Anterior cingulate cortex (tissue), 58 donors: ENCODE results near the gene SGSH.
A peak's percentile ranks its signal among the peaks of the same experiment; 100 is the strongest.

Source experiments
- DNase-seq, 58 donors: peaks; one replicate each; lab custom pipeline; 2025; lab: John Stamatoyannopoulos, UW

SGSH gene

GRCh38 chr17:80190716-80191115 lies 29.4 kb downstream of the SGSH start:
- no peak for DNase-seq

- no peak for DNase-seq
Measured at GRCh38 chr17:80189611-80190010, 30.5 kb downstream of the SGSH start.

DNA sequence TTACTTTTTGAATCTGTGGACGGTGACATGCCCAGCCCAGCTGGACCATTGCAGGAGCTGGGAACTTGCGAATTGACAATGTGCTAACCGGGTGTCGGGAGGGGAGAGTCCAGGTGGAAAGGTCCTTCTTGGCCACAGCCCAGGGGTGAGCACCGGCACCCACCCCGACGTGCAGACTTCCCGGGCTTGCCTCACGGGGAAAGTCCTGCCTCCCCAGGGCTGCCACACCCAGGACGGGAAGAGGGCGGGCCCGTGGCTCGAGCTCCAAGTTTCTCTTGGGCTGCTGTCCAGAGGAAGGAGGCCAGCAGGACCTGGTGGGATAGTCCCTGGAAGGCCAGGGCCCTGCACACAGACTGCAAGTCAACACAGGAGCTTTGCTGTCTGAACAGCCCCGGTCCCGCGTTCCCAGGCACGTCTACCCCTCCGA lies 32.6 kb downstream of the SGSH start:
- no peak for DNase-seq

- no peak for DNase-seq
Measured at GRCh38 chr17:80187090-80187489, 33.0 kb downstream of the SGSH start.

- no peak for DNase-seq
Measured at GRCh38 chr17:80185968-80186367, 34.2 kb downstream of the SGSH start.

- DNase-seq = no peak
Measured at GRCh38 chr17:80184423-80184714, 35.8 kb downstream of the SGSH start.

- DNase-seq = no peak
Measured at GRCh38 chr17:80183581-80184422, 36.3 kb downstream of the SGSH start.

GRCh38 chr17:80182845-80183223 lies 37.3 kb downstream of the SGSH start:
- no peak for DNase-seq

- DNase-seq = no peak
Measured at GRCh38 chr17:80182118-80182844, 37.9 kb downstream of the SGSH start.

GRCh38 chr17:80181431-80181830 lies 38.7 kb downstream of the SGSH start:
- DNase-seq = no peak

- DNase-seq = no peak
Measured at GRCh38 chr17:80180192-80180591, 39.9 kb downstream of the SGSH start.

DNA sequence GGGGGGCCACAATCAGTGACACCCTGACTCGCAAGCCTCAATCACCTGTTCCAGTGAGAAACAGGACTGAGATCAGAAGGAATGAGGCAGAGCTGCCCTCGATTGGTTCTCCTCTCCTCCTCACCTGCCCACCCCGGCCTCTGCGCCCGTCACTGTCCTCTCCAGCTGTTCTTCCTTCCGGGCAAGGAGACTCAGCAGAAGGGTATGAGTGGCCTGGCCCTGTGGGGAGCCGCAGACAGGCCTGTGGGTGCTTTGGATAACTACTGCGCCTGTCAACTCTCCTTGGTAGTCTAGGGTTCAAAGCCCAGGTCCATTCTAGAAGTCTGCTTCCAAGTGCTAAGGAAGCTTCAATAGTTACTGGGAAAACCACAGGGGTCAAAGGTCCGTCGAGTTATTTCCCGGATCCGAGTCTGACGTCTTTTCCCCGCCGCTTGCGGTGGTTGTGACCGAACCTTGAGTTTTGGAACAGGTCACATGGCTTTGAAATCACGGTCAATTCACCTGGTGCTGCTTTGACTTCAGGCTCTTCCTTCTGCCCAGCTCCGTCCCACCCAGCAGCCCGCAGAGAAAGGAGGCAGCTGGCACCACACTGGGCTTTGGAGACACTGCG lies 42.0 kb downstream of the SGSH start:
- DNase-seq = no peak

GRCh38 chr17:80176757-80177156 lies 43.4 kb downstream of the SGSH start:
- no peak for DNase-seq

GRCh38 chr17:80173916-80174315 lies 46.2 kb downstream of the SGSH start:
- DNase-seq = no peak

GRCh38 chr17:80173126-80173525 lies 47.0 kb downstream of the SGSH start:
- no peak for DNase-seq

DNA sequence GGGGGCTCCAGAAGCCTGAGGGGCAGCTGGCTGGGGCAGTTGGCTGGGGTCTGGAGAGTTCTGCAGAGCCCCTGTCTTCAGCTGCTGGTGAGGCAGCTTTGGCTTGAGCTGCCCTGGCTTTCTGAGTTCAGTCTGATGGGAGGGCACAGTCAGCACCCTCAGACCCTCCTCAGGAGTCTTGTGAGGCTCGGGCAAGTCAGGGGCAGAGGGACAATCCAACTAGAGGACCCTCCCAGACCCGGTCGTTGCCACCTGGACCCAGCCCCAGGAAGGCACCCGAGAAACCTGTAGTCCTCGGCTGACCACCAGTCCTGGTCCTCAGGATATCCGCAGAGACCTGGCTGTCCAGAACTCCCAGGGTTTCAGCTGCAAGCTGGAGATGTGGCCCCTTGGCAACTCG lies 48.5 kb downstream of the SGSH start:
- DNase-seq = no peak

GRCh38 chr17:80169784-80170500 lies 50.2 kb downstream of the SGSH start, which contains the start of gene CARD14:
TSS of gene CARD14 (plus strand) at chr17:80170030. CDS start at chr17:80181439, 11,409 bp downstream.
- DNase-seq = no peak

DNA sequence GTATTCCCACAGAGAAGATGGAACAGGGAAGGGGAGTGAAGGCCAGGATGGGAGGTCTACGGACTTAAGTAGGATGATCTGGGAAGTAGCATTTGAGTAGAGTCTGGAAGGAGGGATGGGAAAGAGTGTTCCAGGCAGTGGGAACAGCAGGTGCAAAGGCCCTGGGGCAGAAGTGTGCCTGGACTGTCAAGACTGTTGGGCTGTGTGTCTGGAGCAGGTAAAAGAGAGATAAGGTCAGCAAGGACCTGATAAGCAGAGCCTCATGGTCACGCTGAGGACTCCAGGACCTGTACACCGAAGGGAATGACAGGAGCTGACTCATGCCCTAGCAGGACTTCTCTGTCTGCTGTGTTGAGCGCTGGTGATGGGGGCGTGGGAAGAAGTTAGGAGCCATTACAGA lies 51.0 kb downstream of the SGSH start:
- no peak for DNase-seq

- DNase-seq = peak in 1 of 58 donors; percentile 7
Measured at GRCh38 chr17:80168371-80168770, 51.8 kb downstream of the SGSH start.

DNA sequence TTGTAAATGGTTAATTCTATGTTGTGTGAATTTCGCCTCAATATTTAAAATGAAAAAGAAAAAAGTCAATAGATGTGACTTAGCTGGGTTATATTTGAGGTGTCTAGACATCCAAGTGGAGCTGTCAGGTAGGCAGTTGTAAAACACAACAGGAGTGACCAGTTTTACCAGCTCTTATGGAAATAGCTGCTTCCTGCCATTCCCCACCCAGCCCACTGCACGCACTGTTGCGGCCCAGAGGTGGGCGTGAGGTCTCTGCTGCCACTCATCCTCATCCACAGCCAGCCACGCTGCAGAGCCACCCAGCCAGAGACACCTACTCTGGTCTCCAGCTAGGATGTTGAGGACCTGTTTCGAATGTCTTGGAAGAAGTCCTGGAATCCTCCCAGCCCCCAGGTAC lies 53.7 kb downstream of the SGSH start:
- DNase-seq = no peak

DNA sequence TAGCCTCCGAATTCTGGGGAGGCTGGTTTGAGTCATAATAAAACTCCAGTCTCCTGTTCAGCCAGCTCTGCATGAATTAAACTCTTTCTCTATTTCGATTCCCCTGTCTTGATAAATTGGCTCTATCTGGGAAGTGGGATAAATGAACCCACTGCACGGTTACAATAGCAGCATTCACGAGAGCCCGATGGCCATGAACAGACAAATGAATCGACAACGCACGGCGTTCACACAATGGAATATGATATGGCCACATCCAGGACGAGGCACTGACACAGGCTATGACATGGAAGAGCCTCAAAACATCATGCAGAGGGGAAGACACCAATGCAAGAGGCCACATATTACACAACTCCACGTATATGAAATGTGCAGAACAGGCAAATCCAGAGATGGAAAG lies 55.9 kb downstream of the SGSH start:
- peak in 2 of 58 donors; percentile 19 to 44 for DNase-seq
